PC-9 (cell line): Measurements from ENCODE around the gene THADA. TPM values are rescaled to one million over a fixed set of nuclear protein-coding genes. Genes with fewer than 3 reads are reported as not detected.

Source experiments
- BruUV-seq: library from RNA; stranded (reverse); fragments of 400-500 nt; replicated peaks from 2 replicates; lab custom pipeline; 2021; lab: Mats Ljungman, UMichigan
- CTCF ChIA-PET: fragments of 300-600 bp; sonication (Branson Sonifier 250); formaldehyde crosslinking; loops from one replicate; lab custom pipeline; 2022; ENCODE audit warnings: antibody characterized with exemption; lab: Charles Lee
- POLR2A ChIA-PET: fragments of 300-600 bp; sonication (Branson Sonifier 250); formaldehyde crosslinking; loops from one replicate; lab custom pipeline; 2022; ENCODE audit warnings: antibody characterized with exemption; ENCODE audit not compliant: unreplicated experiment; lab: Charles Lee
- DNase-seq, 2 experiments: peaks; one replicate each; pipeline versions ENCODE4 v3.0.0 to v3.0.0-alpha.2; 2015 to 2022; ENCODE audit warnings: mixed read lengths in 1 of 2
- H2AFZ ChIP-seq: fragments of 200-600 bp; sonication (generic); 2 replicates; pipeline ENCODE4 v1.8.1; 2017; ENCODE audit warnings: antibody characterized with exemption
- H3F3A ChIP-seq: fragments of 200-600 bp; sonication (generic); 2 replicates; pipeline ENCODE4 v1.8.1; 2017; ENCODE audit warnings: antibody characterized with exemption, mild to moderate bottlenecking, low read depth; ENCODE audit not compliant: insufficient read depth
- H3K27ac ChIP-seq: fragments of 200-600 bp; sonication (generic); 2 replicates; pipeline ENCODE4 v1.6.1; 2016; ENCODE audit warnings: mixed run types
- H3K27me3 ChIP-seq: fragments of 200-600 bp; sonication (generic); 2 replicates; pipeline ENCODE4 v1.6.1; 2016; ENCODE audit warnings: low read depth, mixed run types; ENCODE audit not compliant: insufficient read depth
- H3K36me3 ChIP-seq: fragments of 200-600 bp; sonication (generic); 2 replicates; pipeline ENCODE4 v1.6.1; 2016; ENCODE audit warnings: low read depth, mixed run types
- H3K4me1 ChIP-seq: fragments of 200-600 bp; sonication (generic); replicated peaks from 2 replicates; pipeline ENCODE4 v1.6.1; 2016; ENCODE audit warnings: mixed run types; ENCODE audit not compliant: insufficient read depth
- H3K4me2 ChIP-seq: fragments of 200-600 bp; sonication (generic); 2 replicates; pipeline ENCODE4 v1.6.1; 2017; ENCODE audit warnings: mixed run types
- H3K4me3 ChIP-seq: fragments of 200-600 bp; sonication (generic); 2 replicates; pipeline ENCODE4 v1.6.1; 2016; ENCODE audit warnings: mixed run types
- H3K79me2 ChIP-seq: fragments of 200-600 bp; sonication (generic); 2 replicates; pipeline ENCODE4 v1.6.1; 2017; ENCODE audit warnings: low read depth, mixed run types
- H3K9me2 ChIP-seq: fragments of 200-600 bp; sonication (generic); 2 replicates; pipeline ENCODE4 v1.8.1; 2017; ENCODE audit warnings: mild to moderate bottlenecking; ENCODE audit not compliant: insufficient read depth
- H3K9me3 ChIP-seq: fragments of 200-600 bp; sonication (generic); 2 replicates; pipeline ENCODE4 v1.8.1; 2016; ENCODE audit warnings: low read depth; ENCODE audit not compliant: insufficient read depth
- H4K20me1 ChIP-seq: fragments of 200-600 bp; sonication (generic); 2 replicates; pipeline ENCODE4 v1.8.1; 2017; ENCODE audit not compliant: insufficient read depth
- EZH2 ChIP-seq: fragments of 200-600 bp; sonication (generic); IDR thresholded peaks from 2 replicates; pipeline ENCODE4 v1.8.0; 2017; ENCODE audit warnings: antibody characterized with exemption, low read depth
- intact Hi-C: fragments of 100-400 bp; cut with micrococcal nuclease; formaldehyde crosslinking; loops from one replicate; pipeline ENCODE4 v1.10.0; 2022; ENCODE audit not compliant: unreplicated experiment
- total RNA-seq: library from RNA; stranded (reverse); gene quantifications from 2 replicates; pipeline ENCODE4 v1.2.3, GENCODE V29; 2021
- TF ChIP-seq, protein P1 (sequence below): fragments of 200-600 bp; sonication (generic); conservative IDR thresholded peaks from 2 replicates; pipeline ENCODE4 v1.6.1; 2017; ENCODE audit warnings: mixed run types, antibody characterized with exemption, mild to moderate bottlenecking, moderate library complexity

The THADA gene
- total RNA-seq, 1 experiment from 2014 or later: 28.1 TPM

DNA sequence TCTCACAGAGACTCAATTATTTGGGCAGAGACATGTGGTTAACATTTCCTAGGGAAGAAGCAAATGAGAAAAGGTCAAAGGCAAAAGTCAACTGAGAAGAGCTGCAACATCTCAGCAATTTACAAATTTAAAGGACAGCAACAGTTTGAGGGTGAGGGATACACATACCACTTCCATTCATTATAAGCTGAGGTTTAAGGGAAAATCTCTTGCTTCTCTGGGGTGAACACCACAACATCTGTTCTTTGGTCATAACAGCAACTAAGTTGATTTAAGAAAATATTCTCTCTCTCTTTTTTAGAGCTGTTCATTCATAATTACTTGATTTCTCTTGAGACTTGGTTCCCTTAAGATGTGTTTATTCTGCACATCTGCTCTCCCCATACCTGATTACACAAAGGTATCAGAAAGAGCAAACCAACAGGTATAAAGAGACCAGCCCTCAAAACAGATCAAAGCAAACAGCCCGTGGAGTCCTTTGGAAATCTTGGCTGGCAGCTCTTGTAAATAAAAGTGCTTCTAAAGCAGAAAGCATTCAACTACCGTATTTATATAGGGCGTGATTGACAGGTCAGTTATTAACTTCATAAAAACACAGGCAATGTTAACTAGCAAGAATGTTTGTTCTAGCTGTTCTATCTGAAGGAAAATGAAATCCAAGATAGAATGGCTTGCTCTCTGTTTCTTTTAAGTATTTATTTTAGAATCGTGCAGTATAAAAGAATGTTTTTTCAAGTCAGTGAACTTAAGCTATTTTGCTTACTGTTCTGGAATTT is 132.8 kb downstream of the THADA start:
- Histone ChIP-seq H3K27me3 (no peaks in the 10 kb centered on the region), H3K4me2 (peak overlapping the region; percentile 52), H3K79me2 (no peaks in the 10 kb centered on the region), H3K9me3 (no peaks in the 10 kb centered on the region), H3K27ac (peak overlapping the region; percentile 30), H2AFZ (no peak overlapping the region), H3K4me1 (peaks cover 81% of the 10 kb centered on the region), H4K20me1 (no peaks in the 10 kb centered on the region), H3K36me3 (peaks cover 4% of the 10 kb centered on the region), H3K4me3 (no peak overlapping the region), H3F3A (peaks cover 62% of the 10 kb centered on the region), H3K9me2 (no peaks in the 10 kb centered on the region)
- no TSS peak for BruUV-seq
- intact Hi-C loops: no loop called here
- DNase-seq: peak in 1 of 2 experiments; percentile 94
- TF ChIP-seq, protein P1, sequence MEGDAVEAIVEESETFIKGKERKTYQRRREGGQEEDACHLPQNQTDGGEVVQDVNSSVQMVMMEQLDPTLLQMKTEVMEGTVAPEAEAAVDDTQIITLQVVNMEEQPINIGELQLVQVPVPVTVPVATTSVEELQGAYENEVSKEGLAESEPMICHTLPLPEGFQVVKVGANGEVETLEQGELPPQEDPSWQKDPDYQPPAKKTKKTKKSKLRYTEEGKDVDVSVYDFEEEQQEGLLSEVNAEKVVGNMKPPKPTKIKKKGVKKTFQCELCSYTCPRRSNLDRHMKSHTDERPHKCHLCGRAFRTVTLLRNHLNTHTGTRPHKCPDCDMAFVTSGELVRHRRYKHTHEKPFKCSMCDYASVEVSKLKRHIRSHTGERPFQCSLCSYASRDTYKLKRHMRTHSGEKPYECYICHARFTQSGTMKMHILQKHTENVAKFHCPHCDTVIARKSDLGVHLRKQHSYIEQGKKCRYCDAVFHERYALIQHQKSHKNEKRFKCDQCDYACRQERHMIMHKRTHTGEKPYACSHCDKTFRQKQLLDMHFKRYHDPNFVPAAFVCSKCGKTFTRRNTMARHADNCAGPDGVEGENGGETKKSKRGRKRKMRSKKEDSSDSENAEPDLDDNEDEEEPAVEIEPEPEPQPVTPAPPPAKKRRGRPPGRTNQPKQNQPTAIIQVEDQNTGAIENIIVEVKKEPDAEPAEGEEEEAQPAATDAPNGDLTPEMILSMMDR: no peak
- no peak for TF ChIP-seq EZH2
- CTCF ChIA-PET: no interaction called here
- POLR2A ChIA-PET: interaction anchor here (0.5 to 0.6 kb wide), 2 partner anchors 36 to 37 kb away, joined by 3 read pairs; no protein-coding TSS in a partner anchor

DNA sequence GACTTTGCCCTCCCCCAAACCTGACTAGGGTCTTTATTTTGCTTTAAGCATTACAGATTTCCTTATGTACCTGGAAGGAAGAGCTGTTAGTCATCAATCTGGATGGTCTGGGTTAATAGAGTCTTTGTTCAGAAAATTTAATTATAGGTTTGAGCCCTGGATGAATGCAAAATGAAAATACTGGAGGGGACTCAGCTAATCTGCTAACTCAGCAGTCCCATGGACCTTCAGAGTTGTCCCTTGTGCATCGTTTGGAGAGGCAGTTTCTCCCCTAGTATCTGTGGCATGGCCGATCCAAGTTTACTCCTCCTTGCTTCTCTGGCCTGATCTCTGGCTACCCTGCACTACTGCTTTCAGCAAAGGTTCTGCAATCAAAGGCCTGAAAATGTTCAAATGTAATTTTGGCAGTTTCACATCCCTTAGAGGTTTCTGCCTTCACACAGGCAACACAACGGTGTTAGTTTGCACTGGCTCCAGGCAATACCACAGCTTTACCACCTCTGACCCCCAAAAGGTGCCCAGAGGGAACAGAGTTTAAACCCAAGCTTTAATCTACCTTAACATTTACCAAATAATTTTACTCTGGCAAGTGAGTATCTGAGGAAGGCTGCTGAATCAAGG is 134.3 kb downstream of the THADA start:
- Histone ChIP-seq H3K36me3 (peaks cover 4% of the 10 kb centered on the region), H4K20me1 (no peaks in the 10 kb centered on the region), H3K4me3 (no peak overlapping the region), H3K9me3 (no peaks in the 10 kb centered on the region), H3K9me2 (no peaks in the 10 kb centered on the region), H3K4me2 (peak overlapping the region; percentile 52), H3K27me3 (no peaks in the 10 kb centered on the region), H3K27ac (peak overlapping the region; percentile 51), H2AFZ (no peak overlapping the region), H3K4me1 (peaks cover 86% of the 10 kb centered on the region), H3F3A (peaks cover 66% of the 10 kb centered on the region), H3K79me2 (no peaks in the 10 kb centered on the region)
- intact Hi-C loops: no loop called here
- DNase-seq: peak in 1 of 2 experiments; percentile 79
- ChIA-PET CTCF (no interaction called here), POLR2A (no interaction called here)
- BruUV-seq: no TSS peak
- TF ChIP-seq, protein P1: no peak
- TF ChIP-seq EZH2: no peak

DNA sequence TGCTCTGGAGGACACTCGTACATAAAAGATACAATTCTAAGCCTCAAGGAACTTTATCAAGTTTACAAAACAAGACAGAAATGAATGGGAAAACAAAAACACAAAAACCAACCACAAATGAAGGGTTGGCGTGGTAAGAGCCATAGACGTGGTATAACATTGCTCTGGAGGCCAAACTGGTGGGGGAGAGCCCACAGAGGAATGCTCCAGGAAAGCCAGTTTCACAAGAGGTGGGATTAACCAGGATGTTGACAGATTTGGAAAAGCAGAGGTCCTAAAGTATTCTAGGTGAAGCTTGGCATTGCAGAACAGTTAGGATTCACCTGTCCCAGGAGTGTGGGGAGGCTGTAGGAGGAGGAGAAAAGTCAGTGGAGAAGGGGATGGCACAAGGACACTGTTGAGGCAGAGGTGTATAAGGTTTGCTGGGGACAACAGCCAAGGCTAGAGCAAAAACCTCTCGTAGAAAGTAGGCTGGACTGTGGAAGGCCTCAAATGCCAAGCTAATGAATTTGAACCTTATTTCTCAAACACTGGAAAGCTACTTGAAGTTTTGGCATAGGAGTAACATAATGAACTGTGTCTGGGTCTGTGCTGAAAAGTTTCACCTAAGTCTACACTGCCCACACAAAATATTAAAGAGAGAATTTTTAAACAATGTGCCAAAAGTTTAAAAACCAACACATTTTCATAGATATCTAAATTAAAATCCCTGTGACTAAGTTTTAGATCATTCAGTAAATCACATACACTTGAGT is 135.1 kb downstream of the THADA start:
- H3K4me3 ChIP-seq: no peak overlapping the region
- no peaks in the 10 kb centered on the region for H4K20me1 ChIP-seq
- H3K4me1 ChIP-seq: peaks cover 93% of the 10 kb centered on the region
- POLR2A ChIA-PET: interaction anchor here (0.7 kb wide), 1 partner anchor 195 kb away, joined by 6 read pairs; no protein-coding TSS in a partner anchor
- H3K27me3 ChIP-seq: no peaks in the 10 kb centered on the region
- CTCF ChIA-PET: interaction anchor here (0.7 kb wide), 1 partner anchor 23 kb away, joined by 3 read pairs; no protein-coding TSS in a partner anchor
- H3K36me3 ChIP-seq: peaks cover 4% of the 10 kb centered on the region
- H3K27ac ChIP-seq: peak overlapping the region; percentile 51
- H3F3A ChIP-seq: peaks cover 72% of the 10 kb centered on the region
- intact Hi-C loops: no loop called here
- H3K79me2 ChIP-seq: peaks cover 3% of the 10 kb centered on the region; the same call in 1 of the 2 replicates
- no peak for DNase-seq
- no peaks in the 10 kb centered on the region for H3K9me2 ChIP-seq
- peak overlapping the region; percentile 52 for H3K4me2 ChIP-seq
- H3K9me3 ChIP-seq: no peaks in the 10 kb centered on the region
- H2AFZ ChIP-seq: no peak overlapping the region
- TF ChIP-seq, protein P1: no peak
- no peak for TF ChIP-seq EZH2
- no TSS peak for BruUV-seq
